ENCODE results near the gene GPR179. TPM values are rescaled to one million over a fixed set of nuclear protein-coding genes. Genes with fewer than 3 reads are reported as not detected.
A peak's percentile ranks its signal among the peaks of the same experiment; 100 is the strongest.

The GPR179 gene
- not detected in 2 replicates for total RNA-seq (2014; rRNA removed; shearing (Covaris generic))

DNA sequence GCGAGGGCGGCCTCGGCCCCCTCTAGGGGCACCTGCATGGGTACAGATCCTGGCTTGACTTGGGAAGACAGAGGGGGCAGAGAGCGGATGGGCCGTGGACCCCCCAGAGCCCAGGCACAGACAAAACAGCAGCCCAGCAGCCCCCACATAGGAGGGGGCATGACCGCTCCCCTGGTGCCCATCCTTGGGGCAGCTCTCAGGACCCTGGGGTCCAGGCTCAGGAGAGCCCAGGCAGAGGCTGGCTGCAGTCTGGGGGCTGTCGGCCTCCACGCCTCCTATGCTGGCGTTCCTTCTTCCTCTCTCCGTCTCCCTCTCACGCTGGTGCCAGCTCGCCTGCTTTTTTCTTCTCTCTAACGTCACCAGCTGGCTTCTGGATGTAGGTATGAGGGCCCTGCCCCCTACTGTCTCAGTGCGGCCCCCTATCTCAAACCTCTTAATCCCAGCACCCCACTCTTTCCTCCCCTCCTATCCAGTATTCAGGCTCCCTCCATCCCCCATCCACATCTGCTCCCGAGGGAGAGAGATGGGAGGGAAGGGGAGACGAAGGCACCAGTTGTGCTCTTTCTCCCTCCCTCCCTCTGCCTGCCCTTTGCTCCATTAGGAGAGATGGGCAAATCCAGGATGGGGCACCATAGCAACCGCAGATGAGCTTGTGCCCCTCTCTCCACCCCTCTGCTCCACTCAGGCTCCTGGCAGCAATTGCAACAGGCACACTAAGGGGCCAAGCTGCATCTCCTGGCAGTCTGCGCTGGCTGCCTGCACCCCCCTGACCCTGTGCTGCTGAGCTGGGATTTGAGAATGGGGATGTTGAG is at the start of gene GPR179:
Gene GPR179 (minus strand): TSS at position 349 of the 812 bp plus-strand sequence. CDS start 167 bp downstream, at position 182.
- no peaks in the 10 kb centered on the region for H3K36me3 ChIP-seq
- no peaks in the 10 kb centered on the region for H3K4me1 ChIP-seq
- no peak within 1 kb of the TSS for H3K4me3 ChIP-seq
- no peaks in the 10 kb centered on the region for H3K27me3 ChIP-seq
- no peaks in the 10 kb centered on the region for H3K9me3 ChIP-seq (replicated peaks)
- no peak within 1 kb of the TSS for H3K27ac ChIP-seq
- DNase-seq: no peak

GRCh38 chr17:38379448-38379847 is 35.7 kb upstream of the GPR179 start:
- H3K9me3 ChIP-seq (replicated peaks): no peaks in the 10 kb centered on the region
- H3K36me3 ChIP-seq: peaks cover 15% of the 10 kb centered on the region
- H3K27ac ChIP-seq: no peak overlapping the region
- DNase-seq: no peak
- H3K4me3 ChIP-seq: no peak overlapping the region
- H3K4me1 ChIP-seq: no peaks in the 10 kb centered on the region
- no peaks in the 10 kb centered on the region for H3K27me3 ChIP-seq

- Histone ChIP-seq H3K9me3 (replicated peaks) (no peaks in the 10 kb centered on the region), H3K4me3 (no peak overlapping the region), H3K27me3 (no peaks in the 10 kb centered on the region), H3K4me1 (no peaks in the 10 kb centered on the region), H3K36me3 (peaks cover 27% of the 10 kb centered on the region), H3K27ac (no peak overlapping the region)
- no peak for DNase-seq
Observed at GRCh38 chr17:38369124-38369886, 25.5 kb upstream of the GPR179 start.

GRCh38 chr17:38364741-38365140 is 21.0 kb upstream of the GPR179 start:
- H3K27me3 ChIP-seq: no peaks in the 10 kb centered on the region
- peaks cover 7% of the 10 kb centered on the region for H3K36me3 ChIP-seq
- H3K27ac ChIP-seq: no peak overlapping the region
- H3K4me1 ChIP-seq: peaks cover 21% of the 10 kb centered on the region
- no peak overlapping the region for H3K4me3 ChIP-seq
- DNase-seq: no peak
- H3K9me3 ChIP-seq (replicated peaks): no peaks in the 10 kb centered on the region

- H3K36me3 ChIP-seq: peaks cover 7% of the 10 kb centered on the region
- DNase-seq: no peak
- H3K4me1 ChIP-seq: peaks cover 21% of the 10 kb centered on the region
- no peak overlapping the region for H3K4me3 ChIP-seq
- H3K9me3 ChIP-seq (replicated peaks): no peaks in the 10 kb centered on the region
- H3K27me3 ChIP-seq: no peaks in the 10 kb centered on the region
- H3K27ac ChIP-seq: peak overlapping the region; percentile 82
Observed at GRCh38 chr17:38363016-38363415, 19.3 kb upstream of the GPR179 start.

- DNase-seq: peak; percentile 17 to 49
- H3K27ac ChIP-seq: peak overlapping the region; percentile 82
Observed at GRCh38 chr17:38361694-38362465, 18.1 kb upstream of the GPR179 start.

GRCh38 chr17:38358586-38359513 is 15.1 kb upstream of the GPR179 start:
- Histone ChIP-seq H3K4me1 (peaks cover 30% of the 10 kb centered on the region), H3K36me3 (no peaks in the 10 kb centered on the region), H3K4me3 (no peak overlapping the region), H3K9me3 (replicated peaks) (no peaks in the 10 kb centered on the region), H3K27ac (no peak overlapping the region), H3K27me3 (no peaks in the 10 kb centered on the region)
- DNase-seq: no peak

More at GRCh38 chr17:38361694-38362465, 18.1 kb upstream of the GPR179 start:
- Histone ChIP-seq H3K4me3 (no peak overlapping the region), H3K4me1 (peaks cover 21% of the 10 kb centered on the region), H3K36me3 (no peaks in the 10 kb centered on the region; the same call in 1 of the 2 replicates), H3K27me3 (no peaks in the 10 kb centered on the region), H3K9me3 (replicated peaks) (no peaks in the 10 kb centered on the region)

DNA sequence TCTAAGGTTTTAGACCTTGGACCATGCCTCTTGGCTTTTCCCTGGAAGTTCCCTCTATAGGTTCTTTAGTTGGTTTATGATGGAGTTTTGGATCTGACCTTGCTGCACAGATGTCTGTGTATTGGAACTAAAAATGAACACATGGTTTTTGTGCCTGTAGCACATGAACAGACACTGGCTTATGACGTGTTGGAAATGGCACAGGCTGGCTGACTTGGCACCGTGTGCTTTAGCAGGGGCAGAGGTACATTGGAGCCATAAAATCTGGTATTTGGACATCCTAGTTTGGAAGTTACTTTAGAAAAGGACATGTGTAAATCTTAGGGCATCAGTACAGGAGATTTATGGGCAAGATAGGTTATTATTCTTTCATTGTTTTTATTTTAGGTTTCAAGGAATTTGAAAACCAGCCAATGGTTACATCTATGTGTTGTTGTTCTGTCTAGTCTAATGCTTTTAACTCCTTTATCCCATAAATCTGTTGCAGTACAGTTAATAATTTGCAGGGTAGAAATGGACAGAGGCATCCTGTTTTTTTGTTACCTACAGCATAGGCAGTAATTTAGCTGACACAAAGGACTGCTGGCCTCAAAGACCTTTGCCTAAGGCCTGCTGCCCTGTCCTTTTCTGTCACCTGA is 13.8 kb upstream of the GPR179 start:
- no peaks in the 10 kb centered on the region for H3K36me3 ChIP-seq
- DNase-seq: no peak
- no peaks in the 10 kb centered on the region for H3K9me3 ChIP-seq (replicated peaks)
- no peaks in the 10 kb centered on the region for H3K27me3 ChIP-seq
- H3K4me1 ChIP-seq: peaks cover 28% of the 10 kb centered on the region
- H3K4me3 ChIP-seq: no peak overlapping the region
- H3K27ac ChIP-seq: no peak overlapping the region

DNA sequence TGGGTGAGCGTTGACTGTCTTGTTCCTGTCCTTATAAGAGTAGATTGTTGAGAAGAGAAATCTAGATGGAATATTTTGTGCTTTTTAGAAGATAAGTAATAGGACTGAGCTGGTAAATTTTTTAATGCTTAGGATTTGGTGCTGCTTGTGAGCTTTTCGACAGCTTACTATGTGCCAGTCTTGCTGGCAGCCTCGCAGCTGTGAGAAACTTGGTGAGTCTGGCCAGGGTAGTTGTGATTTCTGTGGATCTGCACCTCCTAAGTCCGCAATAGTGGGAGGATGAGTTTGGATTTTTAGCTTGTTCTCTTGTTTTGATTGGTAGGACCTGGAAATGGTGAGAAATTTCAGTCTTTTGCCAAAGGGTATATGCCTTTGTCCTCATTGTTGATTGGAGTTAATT is 11.5 kb upstream of the GPR179 start:
- Histone ChIP-seq H3K27ac (no peak overlapping the region), H3K36me3 (no peaks in the 10 kb centered on the region), H3K9me3 (replicated peaks) (no peaks in the 10 kb centered on the region), H3K27me3 (no peaks in the 10 kb centered on the region), H3K4me3 (no peak overlapping the region), H3K4me1 (peaks cover 11% of the 10 kb centered on the region; the same call in 1 of the 2 replicates)
- no peak for DNase-seq

GRCh38 chr17:38354466-38354865 is 10.7 kb upstream of the GPR179 start:
- H3K9me3 ChIP-seq (replicated peaks): no peaks in the 10 kb centered on the region
- no peak overlapping the region for H3K27ac ChIP-seq
- H3K27me3 ChIP-seq: no peaks in the 10 kb centered on the region
- peak in 1 of 2 experiments; percentile 28 for DNase-seq
- peaks cover 11% of the 10 kb centered on the region; the same call in 1 of the 2 replicates for H3K4me1 ChIP-seq
- H3K36me3 ChIP-seq: no peaks in the 10 kb centered on the region
- no peak overlapping the region for H3K4me3 ChIP-seq

DNA sequence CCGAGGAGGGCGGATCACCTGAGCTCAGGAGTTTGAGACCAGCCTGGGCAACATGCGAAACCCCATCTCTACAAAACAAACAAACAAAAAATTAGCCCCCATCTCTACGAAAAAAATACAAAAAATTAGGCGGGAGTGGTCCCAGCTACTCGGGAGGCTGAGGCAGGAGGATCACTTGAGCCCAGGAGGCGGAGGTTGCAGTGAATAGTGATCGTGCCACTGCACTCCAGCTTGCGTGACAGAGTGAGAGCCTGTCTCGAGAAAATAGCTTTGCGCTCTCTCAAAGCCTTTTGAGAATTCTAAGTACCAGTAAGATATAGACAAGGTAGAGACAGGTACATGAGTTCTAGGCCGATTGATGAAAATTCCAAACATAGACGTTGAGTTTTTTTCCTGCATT is 9.9 kb upstream of the GPR179 start:
- Histone ChIP-seq H3K4me3 (no peak overlapping the region), H3K27me3 (no peaks in the 10 kb centered on the region), H3K4me1 (peaks cover 11% of the 10 kb centered on the region; the same call in 1 of the 2 replicates), H3K27ac (no peak overlapping the region), H3K36me3 (no peaks in the 10 kb centered on the region), H3K9me3 (replicated peaks) (no peaks in the 10 kb centered on the region)
- no peak for DNase-seq

DNA sequence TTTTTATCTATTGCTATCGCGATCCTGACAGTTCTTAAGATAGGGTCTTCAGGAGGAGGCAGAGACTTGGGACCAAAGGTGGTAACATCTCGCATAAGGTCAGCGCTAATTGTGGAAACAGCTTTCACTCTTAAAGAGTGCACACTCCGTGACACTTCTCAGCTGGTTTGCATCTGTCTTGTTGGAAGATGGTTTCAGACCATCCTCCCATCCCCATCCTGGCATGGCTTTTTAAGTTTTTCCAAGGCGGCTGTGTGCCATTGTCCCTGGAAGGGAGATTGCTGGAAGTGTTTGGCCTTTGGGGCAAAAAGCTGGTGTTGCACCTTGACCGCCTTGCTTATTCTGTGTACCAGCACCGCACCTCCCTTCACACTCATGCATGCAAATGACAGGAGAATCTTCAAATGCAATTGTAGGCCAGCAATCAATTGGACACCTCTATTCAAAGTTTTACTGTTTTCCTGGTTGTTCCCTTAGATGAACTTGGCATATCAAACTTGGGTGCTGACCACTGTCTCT is 9.4 kb upstream of the GPR179 start:
- no peaks in the 10 kb centered on the region for H3K27me3 ChIP-seq
- H3K4me3 ChIP-seq: peak overlapping the region; percentile 93
- peak in 1 of 2 experiments; percentile 15 for DNase-seq
- H3K36me3 ChIP-seq: no peaks in the 10 kb centered on the region
- peaks cover 11% of the 10 kb centered on the region; the same call in 1 of the 2 replicates for H3K4me1 ChIP-seq
- no peaks in the 10 kb centered on the region for H3K9me3 ChIP-seq (replicated peaks)
- no peak overlapping the region for H3K27ac ChIP-seq

Measured in SJCRH30 (cell line).